ENCODE results near the gene TMSB15B. TPM values are rescaled to one million over a fixed set of nuclear protein-coding genes. Genes with fewer than 3 reads are reported as not detected.
"Not testable (repeated sequence)": the region's sequence is repeated elsewhere in the genome, so short reads cannot be mapped to it uniquely, and the experiment has no call there.

TMSB15B gene
- total RNA-seq, 2 donors from 2014 or later, result 2.7 to 3.0 TPM

DNA sequence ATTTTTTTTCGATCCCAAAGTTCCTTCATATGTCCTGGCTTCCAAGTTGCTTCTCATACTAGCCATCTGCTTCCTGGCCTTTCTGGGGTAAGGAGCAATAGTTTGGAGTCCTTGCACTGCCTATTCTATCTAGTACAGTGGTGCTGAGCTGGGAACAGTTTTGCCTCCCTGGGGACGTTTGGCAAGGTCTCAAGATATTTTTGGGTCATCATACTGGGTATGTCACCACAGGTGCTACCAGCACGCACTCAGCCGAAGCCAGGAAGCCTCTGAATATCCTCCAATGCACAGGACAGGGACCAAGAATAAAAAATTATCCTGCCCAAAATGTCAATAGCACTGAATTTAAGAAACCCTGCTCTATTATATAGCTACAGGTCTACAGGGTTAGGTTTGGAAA, 35.4 kb upstream of the TMSB15B start:
- no peaks in the 10 kb centered on the region for H3K9me3 ChIP-seq
- no peaks in the 10 kb centered on the region for H3K36me3 ChIP-seq
- DNase-seq, result no peak
- intact Hi-C loops (cut with DNase I), result no loop called here
- TF ChIP-seq, protein P1, sequence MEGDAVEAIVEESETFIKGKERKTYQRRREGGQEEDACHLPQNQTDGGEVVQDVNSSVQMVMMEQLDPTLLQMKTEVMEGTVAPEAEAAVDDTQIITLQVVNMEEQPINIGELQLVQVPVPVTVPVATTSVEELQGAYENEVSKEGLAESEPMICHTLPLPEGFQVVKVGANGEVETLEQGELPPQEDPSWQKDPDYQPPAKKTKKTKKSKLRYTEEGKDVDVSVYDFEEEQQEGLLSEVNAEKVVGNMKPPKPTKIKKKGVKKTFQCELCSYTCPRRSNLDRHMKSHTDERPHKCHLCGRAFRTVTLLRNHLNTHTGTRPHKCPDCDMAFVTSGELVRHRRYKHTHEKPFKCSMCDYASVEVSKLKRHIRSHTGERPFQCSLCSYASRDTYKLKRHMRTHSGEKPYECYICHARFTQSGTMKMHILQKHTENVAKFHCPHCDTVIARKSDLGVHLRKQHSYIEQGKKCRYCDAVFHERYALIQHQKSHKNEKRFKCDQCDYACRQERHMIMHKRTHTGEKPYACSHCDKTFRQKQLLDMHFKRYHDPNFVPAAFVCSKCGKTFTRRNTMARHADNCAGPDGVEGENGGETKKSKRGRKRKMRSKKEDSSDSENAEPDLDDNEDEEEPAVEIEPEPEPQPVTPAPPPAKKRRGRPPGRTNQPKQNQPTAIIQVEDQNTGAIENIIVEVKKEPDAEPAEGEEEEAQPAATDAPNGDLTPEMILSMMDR (IDR thresholded peaks at IDR 0.05), result no peak
- no peak overlapping the region for H3K4me3 ChIP-seq
- no peaks in the 10 kb centered on the region for H3K27me3 ChIP-seq
- H3K9ac ChIP-seq (ENCODE audit: low read depth in 2 of 2, low read length in 2 of 2), result no peak overlapping the region
- H3K27ac ChIP-seq, result no peak overlapping the region
- H3K4me1 ChIP-seq, result no peaks in the 10 kb centered on the region

DNA sequence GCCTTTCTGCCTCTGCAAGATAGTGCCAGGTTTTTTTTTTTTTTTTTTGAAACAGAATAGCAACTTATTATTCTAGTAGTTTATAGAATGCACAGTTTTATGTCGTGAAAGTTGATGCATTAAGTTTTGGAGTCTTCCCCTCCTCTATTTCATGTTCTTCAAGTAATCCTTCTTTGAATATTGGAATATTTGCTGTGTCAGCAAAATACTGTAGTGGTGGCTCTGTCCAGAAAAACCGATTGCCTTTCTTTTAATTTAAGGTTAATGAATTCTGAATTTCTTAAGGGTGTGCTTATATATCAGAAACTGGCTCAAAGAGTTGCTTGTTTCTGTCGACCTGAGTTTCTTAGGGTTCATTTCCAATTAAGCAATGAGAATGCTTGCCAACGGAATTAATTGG, 34.8 kb upstream of the TMSB15B start:
- H3K4me1 ChIP-seq, result no peaks in the 10 kb centered on the region
- no peak overlapping the region for H3K4me3 ChIP-seq
- intact Hi-C loops (cut with DNase I), result no loop called here
- no peaks in the 10 kb centered on the region for H3K27me3 ChIP-seq
- no peaks in the 10 kb centered on the region for H3K9me3 ChIP-seq
- H3K27ac ChIP-seq, result no peak overlapping the region
- TF ChIP-seq, protein P1 (IDR thresholded peaks at IDR 0.05), result no peak
- DNase-seq, result no peak
- no peak overlapping the region for H3K9ac ChIP-seq (ENCODE audit: low read depth in 2 of 2, low read length in 2 of 2)
- no peaks in the 10 kb centered on the region for H3K36me3 ChIP-seq

DNA sequence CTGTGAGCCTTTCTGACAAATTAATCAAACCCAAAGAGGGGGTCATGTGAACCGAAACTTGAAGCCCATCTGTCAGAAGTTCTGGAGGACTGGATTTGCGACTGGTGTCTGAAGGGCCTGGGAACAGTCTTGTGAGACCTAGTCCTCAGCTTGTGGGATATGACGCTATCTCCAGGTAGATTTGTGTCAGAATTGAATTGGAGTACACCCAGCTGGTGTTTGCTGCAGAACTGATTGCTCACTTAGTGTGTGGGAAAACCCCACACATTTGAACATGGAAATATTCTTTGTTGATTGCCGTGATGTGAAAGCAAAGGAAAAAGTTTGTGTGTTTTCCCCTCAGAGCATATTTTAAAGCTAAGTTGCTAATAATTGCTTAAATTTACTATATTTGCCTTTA, 30.3 kb upstream of the TMSB15B start:
- intact Hi-C loops (cut with DNase I), result no loop called here
- no peak for DNase-seq
- Histone ChIP-seq H3K4me1 (no peaks in the 10 kb centered on the region), H3K27me3 (no peaks in the 10 kb centered on the region), H3K4me3 (no peak overlapping the region), H3K9me3 (no peaks in the 10 kb centered on the region), H3K27ac (no peak overlapping the region), H3K36me3 (no peaks in the 10 kb centered on the region), H3K9ac (ENCODE audit: low read depth in 2 of 2, low read length in 2 of 2) (no peak overlapping the region)
- TF ChIP-seq, protein P1 (IDR thresholded peaks at IDR 0.05), result no peak

DNA sequence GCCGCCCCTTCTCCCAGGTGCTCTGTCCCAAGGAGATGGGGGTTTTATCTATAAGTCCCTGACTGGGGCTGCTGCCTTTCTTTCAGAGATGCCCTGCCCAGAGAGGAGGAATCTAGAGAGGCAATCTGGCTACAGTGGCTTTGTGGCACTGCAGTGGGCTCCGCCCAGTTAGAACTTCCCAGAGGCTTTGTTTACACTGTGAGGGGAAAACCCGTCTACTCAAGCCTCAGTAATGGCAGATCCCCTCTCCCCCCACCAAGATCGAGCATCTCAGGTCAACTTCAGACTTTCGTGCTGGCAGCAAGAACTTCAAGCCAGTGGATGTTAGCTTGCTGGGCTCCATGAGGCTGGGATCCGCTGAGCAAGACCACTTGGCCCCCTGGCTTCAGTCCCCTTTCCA, 22.2 kb upstream of the TMSB15B start:
- H3K9me3 ChIP-seq; H3K4me3 ChIP-seq; H3K36me3 ChIP-seq; H3K27ac ChIP-seq; H3K4me1 ChIP-seq; H3K9ac ChIP-seq (ENCODE audit: low read depth in 2 of 2, low read length in 2 of 2); intact Hi-C loops (cut with DNase I); H3K27me3 ChIP-seq; DNase-seq: not testable (repeated sequence)

DNA sequence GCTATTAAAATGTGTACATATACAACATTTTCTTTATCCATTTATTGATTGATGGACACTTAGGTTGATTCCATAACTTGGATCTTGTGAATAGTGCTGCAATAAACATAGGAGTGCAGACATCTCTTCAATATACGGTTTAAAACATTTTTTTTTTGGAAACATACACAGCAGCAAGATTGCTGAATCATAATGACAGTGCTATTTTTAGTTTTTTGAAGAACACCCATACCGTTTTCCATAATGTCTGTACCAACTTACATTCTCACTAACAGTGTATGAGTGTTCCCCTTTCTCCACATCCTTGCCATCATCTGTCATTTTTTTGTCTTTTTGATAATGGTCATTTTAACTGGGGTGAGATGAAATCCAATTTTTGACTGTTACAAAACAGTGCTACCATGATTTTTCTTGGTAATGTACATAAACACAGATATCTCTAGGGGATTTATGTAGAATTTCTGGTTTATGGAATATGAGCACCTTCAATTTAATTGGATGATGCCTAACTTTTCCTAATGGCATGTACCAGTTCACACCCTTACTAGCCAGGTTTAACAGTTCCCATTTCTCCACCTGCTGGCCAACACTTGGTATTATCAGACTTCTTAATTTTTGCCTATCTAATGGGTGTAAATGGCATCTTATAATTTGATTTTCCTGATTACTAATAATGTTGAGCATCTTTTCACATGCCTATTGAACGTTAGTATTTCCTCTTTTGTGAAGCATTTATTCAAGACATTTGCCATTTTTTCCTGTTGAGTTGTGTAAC, 21.0 kb upstream of the TMSB15B start:
- Histone ChIP-seq H3K4me1 (no peaks in the 10 kb centered on the region), H3K4me3 (no peak overlapping the region), H3K9me3 (no peaks in the 10 kb centered on the region), H3K27ac (no peak overlapping the region), H3K9ac (ENCODE audit: low read depth in 2 of 2, low read length in 2 of 2) (no peak overlapping the region), H3K27me3 (no peaks in the 10 kb centered on the region), H3K36me3 (no peaks in the 10 kb centered on the region)
- no peak for DNase-seq
- intact Hi-C loops (cut with DNase I), result no loop called here
- TF ChIP-seq, protein P1 (IDR thresholded peaks at IDR 0.05), result peak; percentile 18

DNA sequence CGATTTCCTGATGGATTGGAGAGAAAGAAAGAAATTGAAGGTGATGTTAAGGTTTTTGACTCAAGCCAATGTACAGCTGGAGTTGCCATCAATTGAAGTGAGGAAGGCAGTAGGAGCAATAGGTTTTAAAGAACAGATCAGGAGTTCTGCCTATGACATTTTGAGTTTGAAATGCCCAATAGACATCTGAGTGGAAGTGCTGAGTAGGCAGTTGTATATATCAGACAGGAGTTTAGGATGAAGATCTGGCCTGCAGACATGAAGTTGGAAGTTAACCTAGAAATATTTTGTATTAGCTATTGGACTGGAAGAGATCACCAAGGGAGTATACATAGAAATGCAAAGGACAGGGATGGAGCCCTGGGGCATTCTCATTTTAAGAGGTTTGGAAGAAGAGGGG, 12.9 kb upstream of the TMSB15B start:
- Histone ChIP-seq H3K27ac (no peak overlapping the region), H3K4me1 (no peaks in the 10 kb centered on the region), H3K9ac (ENCODE audit: low read depth in 2 of 2, low read length in 2 of 2) (no peak overlapping the region), H3K9me3 (no peaks in the 10 kb centered on the region), H3K27me3 (no peaks in the 10 kb centered on the region), H3K4me3 (no peak overlapping the region), H3K36me3 (no peaks in the 10 kb centered on the region)
- no peak for DNase-seq
- TF ChIP-seq, protein P1 (IDR thresholded peaks at IDR 0.05), result no peak
- intact Hi-C loops (cut with DNase I), result no loop called here

Data from colonic mucosa (tissue), 4 donors.